GM12801 (cell line): ENCODE data around the gene TMEM135.

Source experiments
- CTCF ChIP-seq: IDR thresholded peaks from one replicate; pipeline ENCODE4 v1.5.1; 2011; ENCODE audit warnings: control low read depth; ENCODE audit not compliant: insufficient read length; ENCODE audit errors: extremely low read depth

Gene TMEM135

GRCh38 chr11:87022738-87023137 is 15.0 kb upstream of the TMEM135 start:
- no peak for TF ChIP-seq CTCF

DNA sequence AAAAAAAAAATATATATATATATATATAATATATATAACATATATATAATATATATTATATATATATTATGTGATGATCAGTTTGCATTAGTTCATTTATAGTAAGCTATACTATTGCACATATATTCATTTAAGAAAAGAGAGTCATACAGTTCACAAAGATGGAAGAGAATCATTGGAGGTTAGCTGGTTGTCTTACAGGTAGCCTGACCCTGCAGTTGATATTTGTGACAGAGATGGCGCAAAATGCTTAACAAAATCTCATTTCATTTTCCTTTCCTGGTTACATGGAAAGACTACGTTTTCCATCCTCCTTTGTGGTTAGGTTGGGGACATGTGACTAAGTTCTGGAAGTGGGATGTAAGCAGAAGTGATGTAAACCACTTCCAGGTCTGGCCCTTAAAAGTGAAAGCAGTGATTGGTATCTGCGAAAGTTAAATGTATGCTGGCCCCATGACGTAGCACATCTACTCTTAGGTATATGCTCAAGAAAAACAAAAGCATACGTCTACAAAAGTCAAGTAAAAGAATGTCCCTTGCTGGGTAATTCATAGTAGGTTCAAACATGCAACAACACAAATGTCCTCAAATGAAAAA is 7.2 kb upstream of the TMEM135 start:
- TF ChIP-seq CTCF: no peak

DNA sequence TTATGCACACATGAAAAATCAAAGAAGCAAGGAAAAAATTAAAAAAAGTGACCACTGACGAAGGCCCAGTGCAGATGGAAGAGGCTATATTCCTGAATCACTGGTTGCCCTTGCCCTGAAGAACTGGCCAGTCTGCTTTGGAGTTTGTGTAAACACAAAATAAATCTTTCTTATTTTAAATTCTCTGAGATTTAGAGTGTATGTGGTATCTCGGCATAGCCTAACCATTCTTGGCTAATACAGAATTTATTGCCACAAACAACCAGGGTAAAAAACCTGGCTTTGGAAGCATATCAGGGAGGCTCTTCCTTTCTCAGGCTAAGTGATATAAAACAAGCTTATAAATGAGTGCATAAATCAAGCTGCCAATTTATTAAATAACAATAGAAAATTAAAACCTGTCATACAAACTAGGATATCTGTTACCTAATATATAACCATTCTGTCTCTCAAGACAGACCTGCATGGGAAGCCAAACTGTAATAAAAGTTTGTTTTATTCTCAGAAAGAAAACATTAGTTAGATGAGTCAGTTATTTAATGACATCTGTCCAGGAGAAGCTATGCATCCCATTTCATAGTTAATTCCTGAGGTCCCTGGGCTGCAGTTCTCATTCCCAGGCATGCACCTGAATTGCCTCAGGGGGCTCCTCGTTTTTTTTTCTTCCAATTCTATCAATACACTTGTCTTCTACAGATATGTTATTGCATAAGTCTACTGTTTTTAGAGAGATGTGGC is 6.1 kb upstream of the TMEM135 start:
- no peak for TF ChIP-seq CTCF

- no peak for TF ChIP-seq CTCF
These were observed 4.2 kb upstream of the TMEM135 start for GRCh38 chr11:87033561-87033960.

DNA sequence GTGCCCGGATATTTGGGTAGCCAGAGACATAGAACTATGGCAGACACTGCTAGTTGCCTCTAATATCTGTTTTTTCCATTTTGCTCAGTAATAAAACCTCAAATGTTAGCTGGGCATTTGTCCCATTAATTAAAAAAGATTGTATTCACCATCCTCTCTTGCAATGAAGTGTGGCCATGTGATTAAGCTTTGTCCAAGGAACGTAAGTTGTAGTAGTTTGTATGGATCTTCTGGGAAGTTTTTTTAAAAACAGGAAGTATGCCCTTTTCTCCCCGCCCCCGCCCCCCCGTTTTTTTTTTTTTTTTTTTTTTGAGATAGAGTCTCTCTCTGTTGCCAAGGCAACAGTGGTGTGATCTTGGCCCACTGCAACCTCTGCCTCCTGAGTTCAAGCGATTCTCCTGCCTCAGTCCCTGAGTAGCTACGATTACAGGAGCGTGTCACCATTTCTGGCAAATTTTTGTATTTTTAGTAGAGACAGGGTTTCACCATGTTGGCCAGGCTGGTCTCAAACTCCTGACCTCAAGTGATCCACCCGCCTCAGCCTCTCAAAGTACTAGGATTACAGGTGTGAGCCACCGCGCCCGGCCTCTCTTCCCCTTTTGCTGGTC is 1.7 kb upstream of the TMEM135 start:
- TF ChIP-seq CTCF: no peak

- TF ChIP-seq CTCF: no peak
These were observed 831 bp upstream of the TMEM135 start for GRCh38 chr11:87036756-87037449.

DNA sequence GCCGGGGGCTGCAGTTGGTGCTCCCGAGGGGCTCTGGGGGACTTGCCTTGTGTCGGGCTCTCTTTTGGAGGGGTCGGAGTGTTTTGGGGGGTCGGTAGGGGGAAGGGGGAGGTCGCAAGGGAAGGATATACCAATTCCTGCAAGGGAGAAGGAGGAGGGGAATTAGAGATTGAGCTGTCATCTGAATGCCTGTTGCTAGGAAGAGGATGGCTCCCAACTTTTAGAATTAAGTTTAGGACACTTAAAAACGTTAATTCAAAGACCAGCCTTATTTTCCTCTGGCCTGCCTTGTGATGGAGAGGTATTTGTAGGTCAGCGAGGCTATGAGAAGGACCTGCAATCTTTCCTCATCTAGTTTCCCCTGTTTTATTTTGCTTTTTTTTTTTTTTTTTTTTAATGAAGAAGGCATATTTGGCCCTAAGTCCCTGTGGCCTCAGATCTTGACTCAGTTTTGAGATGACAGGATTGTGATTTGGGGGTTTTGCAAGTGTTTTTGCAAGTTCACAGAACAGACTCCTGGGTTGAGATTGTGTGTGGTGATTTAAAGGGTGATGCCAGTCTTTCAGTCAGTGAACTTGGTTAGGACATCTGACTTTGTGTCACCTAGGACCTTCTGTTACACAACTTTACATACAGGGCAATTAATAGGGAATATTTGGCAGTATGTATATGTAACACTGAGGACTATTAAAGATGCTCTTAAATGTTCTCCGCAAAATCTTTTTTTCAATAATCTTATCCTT is 672 bp downstream of the TMEM135 start:
- no peak for TF ChIP-seq CTCF
